Stromal cell of bone marrow (primary cell): ENCODE measurements around the gene CTNNA3.

ENCODE experiments used
- DNase-seq: peaks from one replicate; pipeline ENCODE4 v3.0.0-alpha.2; 2012; ENCODE audit warnings: low read depth

The CTNNA3 gene

GRCh38 chr10:65911151-65911835, 1784.7 kb downstream of the CTNNA3 start:
- no peak for DNase-seq

- no peak for DNase-seq
Measured at GRCh38 chr10:65910209-65910608, 1785.8 kb downstream of the CTNNA3 start.

DNA sequence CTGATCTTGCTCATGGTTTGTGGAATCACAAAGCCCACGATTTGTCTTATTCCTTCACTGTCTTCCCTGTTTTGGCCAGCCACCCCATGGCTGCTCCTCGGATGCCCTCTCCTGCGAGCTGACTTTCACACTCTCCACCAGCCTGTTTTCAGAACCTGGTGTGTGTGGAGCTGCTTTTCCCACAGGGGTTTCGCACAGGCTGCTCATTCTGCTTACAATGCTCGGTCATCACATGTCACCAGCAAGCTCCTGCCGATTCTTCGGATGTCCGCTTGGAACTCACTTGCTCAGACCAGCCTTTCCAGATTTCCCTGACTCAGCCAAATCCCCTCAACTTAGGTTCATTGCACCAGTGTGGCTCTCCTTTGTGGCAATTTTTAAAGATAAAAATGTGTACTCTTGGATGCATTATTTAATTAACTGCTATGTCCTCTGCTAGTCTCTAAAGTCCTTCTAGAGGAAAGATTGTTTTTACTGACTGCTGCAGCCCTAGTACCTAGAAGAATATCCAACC, 1788.7 kb downstream of the CTNNA3 start:
- no peak for DNase-seq

- DNase-seq, result no peak
Measured at GRCh38 chr10:65903620-65904019, 1792.4 kb downstream of the CTNNA3 start.

- no peak for DNase-seq
Measured at GRCh38 chr10:65900271-65900670, 1795.7 kb downstream of the CTNNA3 start.

DNA sequence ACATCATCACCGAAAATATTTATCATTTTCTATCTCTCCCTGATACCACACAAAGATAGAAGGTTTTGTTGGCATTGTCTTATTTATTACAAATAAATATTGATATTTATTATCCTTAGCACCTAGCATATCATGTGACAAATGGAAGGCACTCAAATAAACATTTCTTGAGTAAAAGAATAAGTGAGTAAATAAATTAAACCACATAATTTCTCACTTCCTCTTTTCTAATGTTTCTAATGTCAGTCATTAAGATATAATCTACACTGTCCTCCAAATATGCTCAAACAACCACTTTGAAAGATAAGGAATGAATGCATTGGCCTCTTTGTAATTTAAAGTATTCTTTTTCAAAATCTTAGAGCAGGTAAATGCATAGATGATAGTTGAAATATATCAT, 1797.9 kb downstream of the CTNNA3 start:
- DNase-seq, result no peak

GRCh38 chr10:65894961-65895360, 1801.0 kb downstream of the CTNNA3 start:
- no peak for DNase-seq

- no peak for DNase-seq
Measured at GRCh38 chr10:65894379-65894778, 1801.6 kb downstream of the CTNNA3 start.

GRCh38 chr10:65893676-65894075, 1802.3 kb downstream of the CTNNA3 start:
- no peak for DNase-seq

DNA sequence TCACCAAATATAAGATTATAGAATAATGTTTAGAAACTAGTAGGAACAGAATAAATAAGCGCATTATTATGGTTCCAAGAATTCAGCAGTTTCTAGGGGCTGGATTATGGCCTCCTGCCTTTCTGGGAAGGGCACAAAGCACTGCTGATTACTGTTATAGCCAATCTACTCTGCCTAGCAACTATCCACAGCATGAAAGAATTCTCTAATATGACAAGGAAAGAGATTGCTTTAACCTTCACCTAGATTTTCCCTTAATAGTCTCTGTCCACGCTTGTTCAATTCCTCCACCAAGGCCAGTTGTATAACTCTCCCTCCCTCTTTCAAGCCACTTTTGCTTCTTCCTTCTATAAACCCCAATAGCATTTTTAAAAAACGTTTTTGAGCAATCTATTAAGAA, 1803.7 kb downstream of the CTNNA3 start:
- DNase-seq, result no peak

- DNase-seq, result no peak
Measured at GRCh38 chr10:65891073-65891981, 1804.7 kb downstream of the CTNNA3 start.

GRCh38 chr10:65864529-65864928, 1831.5 kb downstream of the CTNNA3 start:
- DNase-seq, result no peak

DNA sequence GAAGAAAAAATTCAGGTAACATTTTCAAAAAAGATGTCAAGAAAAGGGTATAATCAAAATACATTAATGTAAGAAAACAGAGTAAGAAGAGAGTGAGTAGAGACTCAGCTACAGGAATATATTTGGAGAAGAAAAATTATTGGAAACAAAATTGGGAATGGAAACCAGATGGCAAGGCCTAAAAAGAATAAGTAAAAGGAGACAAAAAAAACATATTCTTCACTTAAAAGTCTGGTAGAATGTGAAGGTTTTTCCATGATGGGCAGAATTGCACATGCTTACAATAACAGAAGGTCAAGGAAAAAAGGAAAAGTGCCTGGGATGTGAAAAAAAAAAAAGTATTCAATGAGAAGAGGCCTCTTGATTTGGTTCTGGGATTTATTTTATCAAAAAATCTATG, 1832.0 kb downstream of the CTNNA3 start:
- DNase-seq, result no peak
